ENCODE measurements around the gene H6PD. TPM values are rescaled to one million over a fixed set of nuclear protein-coding genes. Genes with fewer than 3 reads are reported as not detected.

The H6PD gene
- total RNA-seq, 2 experiments from 2014 or later: 12.9 to 13.2 TPM

GRCh38 chr1:9279172-9279840 is 44.7 kb downstream of the H6PD start:
- Mint-ChIP-seq H3K9me3 (no peaks in the 10 kb centered on the region), H3K4me1 (peaks cover 78% of the 10 kb centered on the region), H3K27ac (peak overlapping the region; percentile 31), H3K4me3 (no peak overlapping the region), H3K27me3 (peaks cover 6% of the 10 kb centered on the region), H3K36me3 (ENCODE audit: low read depth) (peaks cover 18% of the 10 kb centered on the region)
- ChIA-PET CTCF (interaction anchor here (1.8 to 2.0 kb wide), 2 partner anchors 10 to 12 kb away, joined by 5 to 10 read pairs; no protein-coding TSS in a partner anchor), POLR2A (interaction anchor here (1.1 to 1.9 kb wide), 3 partner anchors 13 to 39 kb away, joined by 3 to 5 read pairs (median 3); partner anchors contain the start of gene SPSB1)
- no peak for DNase-seq

- Mint-ChIP-seq H3K36me3 (ENCODE audit: low read depth) (peaks cover 22% of the 10 kb centered on the region), H3K9me3 (peaks cover 3% of the 10 kb centered on the region), H3K4me1 (peaks cover 82% of the 10 kb centered on the region), H3K27me3 (peaks cover 2% of the 10 kb centered on the region), H3K27ac (peak overlapping the region; percentile 67), H3K4me3 (no peak overlapping the region)
- ChIA-PET POLR2A (interaction anchor here (1.2 to 1.9 kb wide), 2 partner anchors 12 to 40 kb away, joined by 3 to 5 read pairs; partner anchors contain the start of gene SPSB1), CTCF (interaction anchor here (1.8 to 2.3 kb wide), 3 partner anchors 9 to 211 kb away, joined by 5 to 10 read pairs (median 8); no protein-coding TSS in a partner anchor)
- peak; percentile 72 for DNase-seq
Observed at GRCh38 chr1:9280015-9280860, 45.7 kb downstream of the H6PD start.

GRCh38 chr1:9281071-9281827 is 46.7 kb downstream of the H6PD start:
- ChIA-PET CTCF (interaction anchor here (1.0 to 2.3 kb wide), 6 partner anchors 8 to 210 kb away, joined by 3 to 10 read pairs (median 6); no protein-coding TSS in a partner anchor), POLR2A (interaction anchor here (0.6 to 1.9 kb wide), 2 partner anchors 10 to 11 kb away, joined by 3 to 5 read pairs; partner anchors contain the start of gene SPSB1)
- Mint-ChIP-seq H3K9me3 (peaks cover 10% of the 10 kb centered on the region), H3K4me3 (no peak overlapping the region), H3K36me3 (ENCODE audit: low read depth) (peaks cover 30% of the 10 kb centered on the region), H3K27ac (no peak overlapping the region), H3K4me1 (peaks cover 82% of the 10 kb centered on the region), H3K27me3 (no peaks in the 10 kb centered on the region)
- no peak for DNase-seq

GRCh38 chr1:9281908-9282695 is 47.5 kb downstream of the H6PD start:
- POLR2A ChIA-PET: interaction anchor here (0.6 to 1.4 kb wide), 2 partner anchors 9 to 145 kb away, joined by 3 to 5 read pairs; no protein-coding TSS in a partner anchor
- DNase-seq: peak; percentile 41
- no peak overlapping the region for H3K4me3 Mint-ChIP-seq

GRCh38 chr1:9282696-9282955 is 48.1 kb downstream of the H6PD start:
- CTCF ChIA-PET: interaction anchor here (1.9 to 4.3 kb wide), 3 partner anchors 14 to 209 kb away, joined by 8 to 35 read pairs (median 8); partner anchors contain the start of gene H6PD

More at GRCh38 chr1:9281908-9282695, 47.5 kb downstream of the H6PD start:
- H3K9me3 Mint-ChIP-seq: peaks cover 14% of the 10 kb centered on the region
- peak overlapping the region; percentile 96 for H3K27ac Mint-ChIP-seq
- peaks cover 85% of the 10 kb centered on the region for H3K4me1 Mint-ChIP-seq
- H3K36me3 Mint-ChIP-seq (ENCODE audit: low read depth): peaks cover 37% of the 10 kb centered on the region
- no peaks in the 10 kb centered on the region for H3K27me3 Mint-ChIP-seq
- CTCF ChIA-PET: interaction anchor here (1.0 to 4.3 kb wide), 6 partner anchors 8 to 209 kb away, joined by 3 to 35 read pairs (median 8); partner anchors contain the start of gene H6PD

GRCh38 chr1:9284061-9284460 is 49.5 kb downstream of the H6PD start:
- Mint-ChIP-seq H3K27ac (peak overlapping the region; percentile 96), H3K9me3 (peaks cover 31% of the 10 kb centered on the region), H3K4me3 (peak overlapping the region; percentile 58), H3K27me3 (no peaks in the 10 kb centered on the region), H3K36me3 (ENCODE audit: low read depth) (peaks cover 37% of the 10 kb centered on the region), H3K4me1 (peaks cover 81% of the 10 kb centered on the region)
- peak; percentile 58 for DNase-seq
- CTCF ChIA-PET: interaction anchor here (1.0 to 4.3 kb wide), 10 partner anchors 9 to 212 kb away, joined by 3 to 35 read pairs (median 5); partner anchors contain the start of gene H6PD
- POLR2A ChIA-PET: interaction anchor here (0.9 to 2.1 kb wide), 9 partner anchors 8 to 405 kb away, joined by 3 to 16 read pairs (median 4); partner anchors contain the start of gene ENO1

More at GRCh38 chr1:9282696-9282955, 48.1 kb downstream of the H6PD start:
- H3K36me3 Mint-ChIP-seq (ENCODE audit: low read depth): peaks cover 39% of the 10 kb centered on the region
- no peaks in the 10 kb centered on the region for H3K27me3 Mint-ChIP-seq
- H3K4me1 Mint-ChIP-seq: peaks cover 87% of the 10 kb centered on the region
- H3K27ac Mint-ChIP-seq: peak overlapping the region; percentile 96
- no peak overlapping the region for H3K4me3 Mint-ChIP-seq
- peaks cover 20% of the 10 kb centered on the region for H3K9me3 Mint-ChIP-seq
- POLR2A ChIA-PET: interaction anchor here (1.2 to 1.4 kb wide), 2 partner anchors 47 to 144 kb away, joined by 4 to 5 read pairs; no protein-coding TSS in a partner anchor
- no peak for DNase-seq

- peaks cover 31% of the 10 kb centered on the region for H3K9me3 Mint-ChIP-seq
- ChIA-PET CTCF (interaction anchor here (6.2 kb wide), 1 partner anchor 19 kb away, joined by 52 read pairs; no protein-coding TSS in a partner anchor), POLR2A (no interaction called here)
- H3K27ac Mint-ChIP-seq: peak overlapping the region; percentile 42
- H3K27me3 Mint-ChIP-seq: peaks cover 3% of the 10 kb centered on the region
- H3K4me1 Mint-ChIP-seq: peaks cover 66% of the 10 kb centered on the region
- H3K4me3 Mint-ChIP-seq: no peak overlapping the region
- DNase-seq: no peak
- H3K36me3 Mint-ChIP-seq (ENCODE audit: low read depth): peaks cover 37% of the 10 kb centered on the region
Observed at GRCh38 chr1:9286556-9286955, 52.0 kb downstream of the H6PD start.

GRCh38 chr1:9289090-9289534 is 54.5 kb downstream of the H6PD start:
- POLR2A ChIA-PET: interaction anchor here (1.0 to 2.4 kb wide), 4 partner anchors 13 to 202 kb away, joined by 3 to 11 read pairs (median 8); no protein-coding TSS in a partner anchor
- peaks cover 41% of the 10 kb centered on the region for H3K4me1 Mint-ChIP-seq
- peak; percentile 86 for DNase-seq
- peaks cover 7% of the 10 kb centered on the region for H3K27me3 Mint-ChIP-seq
- peaks cover 34% of the 10 kb centered on the region for H3K36me3 Mint-ChIP-seq (ENCODE audit: low read depth)
- CTCF ChIA-PET: interaction anchor here (0.5 to 6.2 kb wide), 26 partner anchors 7 to 207 kb away, joined by 3 to 52 read pairs (median 4); no protein-coding TSS in a partner anchor
- peaks cover 31% of the 10 kb centered on the region for H3K9me3 Mint-ChIP-seq
- H3K27ac Mint-ChIP-seq: no peak overlapping the region
- no peak overlapping the region for H3K4me3 Mint-ChIP-seq

- Mint-ChIP-seq H3K9me3 (peaks cover 30% of the 10 kb centered on the region), H3K27me3 (peaks cover 7% of the 10 kb centered on the region), H3K36me3 (ENCODE audit: low read depth) (peaks cover 29% of the 10 kb centered on the region), H3K27ac (peak overlapping the region; percentile 41), H3K4me3 (no peak overlapping the region), H3K4me1 (peaks cover 33% of the 10 kb centered on the region)
- ChIA-PET POLR2A (interaction anchor here (1.4 to 2.4 kb wide), 3 partner anchors 14 to 201 kb away, joined by 7 to 11 read pairs (median 8); no protein-coding TSS in a partner anchor), CTCF (interaction anchor here (0.5 to 6.2 kb wide), 29 partner anchors 8 to 285 kb away, joined by 3 to 52 read pairs (median 4); no protein-coding TSS in a partner anchor)
- DNase-seq: no peak
Observed at GRCh38 chr1:9289711-9290485, 55.3 kb downstream of the H6PD start.

- no peak for DNase-seq
- POLR2A ChIA-PET: interaction anchor here (0.9 to 1.7 kb wide), 7 partner anchors 9 to 199 kb away, joined by 3 to 5 read pairs (median 4); no protein-coding TSS in a partner anchor
- peaks cover 7% of the 10 kb centered on the region for H3K27me3 Mint-ChIP-seq
- peaks cover 17% of the 10 kb centered on the region for H3K9me3 Mint-ChIP-seq
- H3K4me1 Mint-ChIP-seq: peaks cover 24% of the 10 kb centered on the region
- CTCF ChIA-PET: interaction anchor here (0.5 to 6.2 kb wide), 8 partner anchors 14 to 453 kb away, joined by 3 to 52 read pairs (median 4); no protein-coding TSS in a partner anchor
- no peak overlapping the region for H3K27ac Mint-ChIP-seq
- peak overlapping the region; percentile 56 for H3K4me3 Mint-ChIP-seq
- H3K36me3 Mint-ChIP-seq (ENCODE audit: low read depth): peaks cover 23% of the 10 kb centered on the region
Observed at GRCh38 chr1:9291914-9292360, 57.4 kb downstream of the H6PD start.
